Immature natural killer cell (primary cell): ENCODE data around the gene PAPOLA. TPM values are rescaled to one million over a fixed set of nuclear protein-coding genes. Genes with fewer than 3 reads are reported as not detected.

Experiments
- DNase-seq, 3 donors: peaks; one replicate each; pipeline ENCODE4 v3.0.0; 2022; ENCODE audit warnings: mixed read lengths in 1 of 3
- H3K27ac Mint-ChIP-seq, 6 donors: one replicate each; pipeline ENCODE4 v1.8.0; 2020; ENCODE audit warnings: mixed read lengths in 6 of 6, mild to moderate bottlenecking in 5 of 6, inconsistent platforms in 4 of 6, moderate library complexity in 3 of 6
- H3K27me3 Mint-ChIP-seq, 3 donors: one replicate each; pipeline ENCODE4 v1.8.0; 2020 to 2021; ENCODE audit warnings: low read depth in 3 of 3, mild to moderate bottlenecking in 3 of 3, mixed read lengths in 3 of 3, moderate library complexity in 3 of 3, inconsistent platforms in 1 of 3
- H3K36me3 Mint-ChIP-seq, 3 donors: one replicate each; pipeline ENCODE4 v1.8.0; 2020; ENCODE audit warnings: mixed read lengths in 3 of 3, inconsistent platforms in 2 of 3, mild to moderate bottlenecking in 2 of 3
- H3K4me1 Mint-ChIP-seq, 2 donors: one replicate each; pipeline ENCODE4 v1.8.0; 2020; ENCODE audit warnings: inconsistent platforms in 2 of 2, mild to moderate bottlenecking in 2 of 2, mixed read lengths in 2 of 2, moderate library complexity in 1 of 2
- H3K4me3 Mint-ChIP-seq, 5 donors: one replicate each; pipeline ENCODE4 v1.8.0; 2020; ENCODE audit warnings: mild to moderate bottlenecking in 5 of 5, mixed read lengths in 5 of 5, inconsistent platforms in 3 of 5, moderate library complexity in 3 of 5
- H3K9me3 Mint-ChIP-seq, 6 donors: one replicate each; pipeline ENCODE4 v1.8.0; 2020; ENCODE audit warnings: mild to moderate bottlenecking in 6 of 6, mixed read lengths in 6 of 6, inconsistent platforms in 4 of 6, moderate library complexity in 3 of 6
- polyA plus RNA-seq, 3 donors: library from polyadenylated mRNA; unstranded; fragments of 300-500 nt; fragmentation: Illumina TruSeq; gene quantifications; one replicate each; pipeline ENCODE4 v1.2.3, GENCODE V29; 2021

The PAPOLA gene
- polyA plus RNA-seq, 3 donors from 2014 or later = 65.8 to 77.1 (median 73.0) TPM

- Mint-ChIP-seq H3K27ac (no peak overlapping the region), H3K4me1 (peaks cover 81 to 95% of the 10 kb centered on the region in 2 donors), H3K36me3 (no peaks in the 10 kb centered on the region), H3K27me3 (no peaks in the 10 kb centered on the region), H3K9me3 (no peaks in the 10 kb centered on the region), H3K4me3 (peak overlapping the region in 1 of 5 donors; percentile 44)
- DNase-seq = no peak
Measured at GRCh38 chr14:96511146-96511545, 9.0 kb downstream of the PAPOLA start.

GRCh38 chr14:96511667-96512066, 9.5 kb downstream of the PAPOLA start:
- Mint-ChIP-seq H3K4me1 (peaks cover 80 to 93% of the 10 kb centered on the region in 2 donors), H3K9me3 (no peaks in the 10 kb centered on the region), H3K27me3 (no peaks in the 10 kb centered on the region), H3K4me3 (peak overlapping the region in 1 of 5 donors; percentile 37), H3K36me3 (no peaks in the 10 kb centered on the region), H3K27ac (no peak overlapping the region)
- DNase-seq = no peak

- peak overlapping the region in 1 of 5 donors; percentile 26 for H3K4me3 Mint-ChIP-seq
- peaks cover 82 to 94% of the 10 kb centered on the region in 2 donors for H3K4me1 Mint-ChIP-seq
- H3K36me3 Mint-ChIP-seq = no peaks in the 10 kb centered on the region
- no peak overlapping the region for H3K27ac Mint-ChIP-seq
- DNase-seq = no peak
- no peaks in the 10 kb centered on the region for H3K27me3 Mint-ChIP-seq
- no peaks in the 10 kb centered on the region for H3K9me3 Mint-ChIP-seq
Measured at GRCh38 chr14:96512122-96512521, 9.9 kb downstream of the PAPOLA start.

- H3K9me3 Mint-ChIP-seq = no peaks in the 10 kb centered on the region
- no peak for DNase-seq
- H3K27ac Mint-ChIP-seq = peak overlapping the region in 2 of 6 donors; percentile 10 to 13
Measured at GRCh38 chr14:96512602-96513397, 10.6 kb downstream of the PAPOLA start.

GRCh38 chr14:96514694-96515093, 12.5 kb downstream of the PAPOLA start:
- peak overlapping the region in 3 of 5 donors; percentile 21 to 30 (median 28) for H3K4me3 Mint-ChIP-seq
- H3K27ac Mint-ChIP-seq = peak overlapping the region in 1 of 6 donors; percentile 5
- H3K4me1 Mint-ChIP-seq = peaks cover 75 to 89% of the 10 kb centered on the region in 2 donors
- H3K9me3 Mint-ChIP-seq = no peaks in the 10 kb centered on the region
- no peaks in the 10 kb centered on the region for H3K36me3 Mint-ChIP-seq
- H3K27me3 Mint-ChIP-seq = no peaks in the 10 kb centered on the region
- DNase-seq = no peak

More at GRCh38 chr14:96512602-96513397, 10.6 kb downstream of the PAPOLA start:
- Mint-ChIP-seq H3K4me3 (peak overlapping the region in 1 of 5 donors; percentile 26), H3K27me3 (no peaks in the 10 kb centered on the region), H3K36me3 (no peaks in the 10 kb centered on the region), H3K4me1 (peaks cover 86 to 98% of the 10 kb centered on the region in 2 donors)

- no peak for DNase-seq
- Mint-ChIP-seq H3K27me3 (no peaks in the 10 kb centered on the region), H3K4me1 (peaks cover 71 to 88% of the 10 kb centered on the region in 2 donors), H3K36me3 (peaks cover 0 to 1% (median 0%) of the 10 kb centered on the region in 3 donors), H3K27ac (no peak overlapping the region), H3K4me3 (peak overlapping the region in 1 of 5 donors; percentile 39), H3K9me3 (no peaks in the 10 kb centered on the region)
Measured at GRCh38 chr14:96515731-96516130, 13.5 kb downstream of the PAPOLA start.

GRCh38 chr14:96516351-96516750, 14.2 kb downstream of the PAPOLA start:
- Mint-ChIP-seq H3K27me3 (no peaks in the 10 kb centered on the region), H3K27ac (no peak overlapping the region), H3K4me3 (no peak overlapping the region), H3K36me3 (peaks cover 0 to 3% (median 0%) of the 10 kb centered on the region in 3 donors), H3K4me1 (peaks cover 64 to 84% of the 10 kb centered on the region in 2 donors), H3K9me3 (no peaks in the 10 kb centered on the region)
- DNase-seq = no peak

GRCh38 chr14:96519970-96520369, 17.8 kb downstream of the PAPOLA start:
- peaks cover 0 to 8% (median 6%) of the 10 kb centered on the region in 3 donors for H3K36me3 Mint-ChIP-seq
- no peak overlapping the region for H3K4me3 Mint-ChIP-seq
- H3K27ac Mint-ChIP-seq = peak overlapping the region in 1 of 6 donors; percentile 46
- H3K27me3 Mint-ChIP-seq = no peaks in the 10 kb centered on the region
- peaks cover 39 to 57% of the 10 kb centered on the region in 2 donors for H3K4me1 Mint-ChIP-seq
- H3K9me3 Mint-ChIP-seq = no peaks in the 10 kb centered on the region
- no peak for DNase-seq

GRCh38 chr14:96525452-96525851, 23.3 kb downstream of the PAPOLA start:
- Mint-ChIP-seq H3K4me3 (no peak overlapping the region), H3K27me3 (peaks cover 0 to 2% (median 0%) of the 10 kb centered on the region in 3 donors), H3K27ac (no peak overlapping the region), H3K4me1 (peaks cover 5 to 33% of the 10 kb centered on the region in 2 donors), H3K36me3 (peaks cover 0 to 28% (median 23%) of the 10 kb centered on the region in 3 donors), H3K9me3 (no peaks in the 10 kb centered on the region)
- DNase-seq = no peak

GRCh38 chr14:96532632-96533031, 30.4 kb downstream of the PAPOLA start:
- peak overlapping the region in 3 of 6 donors; percentile 10 to 29 (median 26) for H3K27ac Mint-ChIP-seq
- H3K27me3 Mint-ChIP-seq = no peaks in the 10 kb centered on the region
- H3K36me3 Mint-ChIP-seq = peaks cover 5 to 15% (median 10%) of the 10 kb centered on the region in 3 donors
- peaks cover 0 to under 1% of the 10 kb centered on the region in 2 donors for H3K4me1 Mint-ChIP-seq
- no peaks in the 10 kb centered on the region for H3K9me3 Mint-ChIP-seq
- no peak for DNase-seq
- no peak overlapping the region for H3K4me3 Mint-ChIP-seq

GRCh38 chr14:96536807-96537206, 34.6 kb downstream of the PAPOLA start:
- Mint-ChIP-seq H3K9me3 (no peaks in the 10 kb centered on the region), H3K4me3 (no peak overlapping the region), H3K27ac (peak overlapping the region in 1 of 6 donors; percentile 70)

GRCh38 chr14:96538097-96538989, 36.2 kb downstream of the PAPOLA start:
- Mint-ChIP-seq H3K9me3 (no peaks in the 10 kb centered on the region), H3K27me3 (no peaks in the 10 kb centered on the region), H3K36me3 (peaks cover 0 to 15% (median 5%) of the 10 kb centered on the region in 3 donors), H3K27ac (no peak overlapping the region), H3K4me1 (peaks cover 0 to 6% of the 10 kb centered on the region in 2 donors), H3K4me3 (no peak overlapping the region)
- no peak for DNase-seq

More at GRCh38 chr14:96536807-96537206, 34.6 kb downstream of the PAPOLA start:
- Mint-ChIP-seq H3K27me3 (no peaks in the 10 kb centered on the region), H3K4me1 (no peaks in the 10 kb centered on the region), H3K36me3 (peaks cover 5 to 15% (median 6%) of the 10 kb centered on the region in 3 donors)
- no peak for DNase-seq

- no peaks in the 10 kb centered on the region for H3K27me3 Mint-ChIP-seq
- H3K36me3 Mint-ChIP-seq = peaks cover 0 to 15% (median 5%) of the 10 kb centered on the region in 3 donors
- H3K4me1 Mint-ChIP-seq = peaks cover 0 to 6% of the 10 kb centered on the region in 2 donors
- H3K9me3 Mint-ChIP-seq = no peaks in the 10 kb centered on the region
- DNase-seq = no peak
- H3K4me3 Mint-ChIP-seq = no peak overlapping the region
- peak overlapping the region in 1 of 6 donors; percentile 12 for H3K27ac Mint-ChIP-seq
Measured at GRCh38 chr14:96538990-96539317, 36.8 kb downstream of the PAPOLA start.
